HG02840 (cell line): ENCODE results near the gene CCDC85C.

Source experiments
- ATAC-seq: cut with Tn5 transposase; IDR thresholded peaks from one replicate; pipeline ENCODE4 v1.9.1; 2021; ENCODE audit warnings: mild to moderate bottlenecking, moderate library complexity, moderate number of reproducible peaks; ENCODE audit not compliant: unreplicated experiment, low FRiP score

Gene CCDC85C

GRCh38 chr14:99527427-99528076 lies 76.5 kb downstream of the CCDC85C start:
- ATAC-seq = no peak

- ATAC-seq = no peak
Measured at GRCh38 chr14:99527026-99527425, 77.0 kb downstream of the CCDC85C start.

- ATAC-seq = no peak
Measured at GRCh38 chr14:99525699-99526080, 78.3 kb downstream of the CCDC85C start.

GRCh38 chr14:99524804-99525698 lies 79.0 kb downstream of the CCDC85C start:
- no peak for ATAC-seq

- ATAC-seq = no peak
Measured at GRCh38 chr14:99524091-99524661, 79.8 kb downstream of the CCDC85C start.

- ATAC-seq = no peak
Measured at GRCh38 chr14:99523704-99524055, 80.3 kb downstream of the CCDC85C start.

GRCh38 chr14:99522934-99523703 lies 80.9 kb downstream of the CCDC85C start:
- no peak for ATAC-seq

- ATAC-seq = no peak
Measured at GRCh38 chr14:99522457-99522891, 81.5 kb downstream of the CCDC85C start.

GRCh38 chr14:99522025-99522401 lies 82.0 kb downstream of the CCDC85C start:
- ATAC-seq = no peak

- ATAC-seq = no peak
Measured at GRCh38 chr14:99521176-99522024, 82.6 kb downstream of the CCDC85C start.

GRCh38 chr14:99520571-99521081 lies 83.4 kb downstream of the CCDC85C start:
- ATAC-seq = no peak

- no peak for ATAC-seq
Measured at GRCh38 chr14:99519931-99520421, 84.0 kb downstream of the CCDC85C start.

- ATAC-seq = no peak
Measured at GRCh38 chr14:99519347-99519881, 84.6 kb downstream of the CCDC85C start.

GRCh38 chr14:99518441-99519346 lies 85.3 kb downstream of the CCDC85C start:
- no peak for ATAC-seq

- ATAC-seq = no peak
Measured at GRCh38 chr14:99517643-99518381, 86.2 kb downstream of the CCDC85C start.

- no peak for ATAC-seq
Measured at GRCh38 chr14:99516871-99517642, 87.0 kb downstream of the CCDC85C start.
